HG03378 (cell line): ENCODE data around the gene TGFB2.

ENCODE experiments used
- ATAC-seq: cut with Tn5 transposase; IDR thresholded peaks from one replicate; pipeline ENCODE4 v1.9.1; 2021; ENCODE audit warnings: mild to moderate bottlenecking, moderate library complexity; ENCODE audit not compliant: unreplicated experiment

TGFB2 gene

GRCh38 chr1:218415726-218416125 lies 70.6 kb downstream of the TGFB2 start:
- no peak for ATAC-seq

- no peak for ATAC-seq
Measured at GRCh38 chr1:218421531-218421930, 76.4 kb downstream of the TGFB2 start.

- no peak for ATAC-seq
Measured at GRCh38 chr1:218424502-218424901, 79.4 kb downstream of the TGFB2 start.

- no peak for ATAC-seq
Measured at GRCh38 chr1:218425647-218426342, 80.7 kb downstream of the TGFB2 start.

- ATAC-seq, result no peak
Measured at GRCh38 chr1:218426343-218426657, 81.2 kb downstream of the TGFB2 start.

GRCh38 chr1:218429301-218429700 lies 84.2 kb downstream of the TGFB2 start:
- ATAC-seq, result no peak

GRCh38 chr1:218430346-218430745 lies 85.2 kb downstream of the TGFB2 start:
- ATAC-seq, result no peak

- ATAC-seq, result no peak
Measured at GRCh38 chr1:218430822-218431221, 85.7 kb downstream of the TGFB2 start.

GRCh38 chr1:218431476-218431875 lies 86.3 kb downstream of the TGFB2 start:
- ATAC-seq, result no peak

- ATAC-seq, result no peak
Measured at GRCh38 chr1:218433744-218434143, 88.6 kb downstream of the TGFB2 start.

GRCh38 chr1:218435528-218435927 lies 90.4 kb downstream of the TGFB2 start:
- no peak for ATAC-seq

- ATAC-seq, result no peak
Measured at GRCh38 chr1:218436346-218436745, 91.2 kb downstream of the TGFB2 start.

- ATAC-seq, result no peak
Measured at GRCh38 chr1:218436997-218437396, 91.9 kb downstream of the TGFB2 start.

GRCh38 chr1:218439541-218440295 lies 94.6 kb downstream of the TGFB2 start:
- no peak for ATAC-seq

GRCh38 chr1:218443255-218443654 lies 98.1 kb downstream of the TGFB2 start:
- no peak for ATAC-seq

- no peak for ATAC-seq
Measured at GRCh38 chr1:218444173-218444572, 99.0 kb downstream of the TGFB2 start.

- no peak for ATAC-seq
Measured at GRCh38 chr1:218444588-218444987, 99.5 kb downstream of the TGFB2 start.

- no peak for ATAC-seq
Measured at GRCh38 chr1:218447010-218447689, 102.0 kb downstream of the TGFB2 start.

- no peak for ATAC-seq
Measured at GRCh38 chr1:218451415-218451814, 106.3 kb downstream of the TGFB2 start.

- no peak for ATAC-seq
Measured at GRCh38 chr1:218454700-218455282, 109.7 kb downstream of the TGFB2 start.

GRCh38 chr1:218456444-218456843 lies 111.3 kb downstream of the TGFB2 start:
- ATAC-seq, result peak; percentile 58

GRCh38 chr1:218459450-218459849 lies 114.3 kb downstream of the TGFB2 start:
- ATAC-seq, result no peak
